GM13977 (cell line): ENCODE measurements around the gene GFRAL.

Source experiments
- DNase-seq: peaks from one replicate; pipeline ENCODE4 v3.0.0; 2012; ENCODE audit warnings: low spot score
- CTCF ChIP-seq: IDR thresholded peaks from 2 replicates; pipeline ENCODE4 v1.5.1; 2012; ENCODE audit warnings: mild to moderate bottlenecking, control low read depth; ENCODE audit not compliant: insufficient read depth; ENCODE audit errors: extremely low read depth, missing control alignments
- in situ Hi-C: fragments of 300-500 bp; cut with MboI; formaldehyde crosslinking; loops from one replicate; pipeline ENCODE4 v1.12.0; 2022; ENCODE audit warnings: low sequenced_read_pairs, low pct_unique_long_range_greater_than_20kb, mixed read lengths, inconsistent platforms; ENCODE audit not compliant: unreplicated experiment

The GFRAL gene

GRCh38 chr6:55379471-55379870 is 52.2 kb downstream of the GFRAL start:
- no peak for DNase-seq
- TF ChIP-seq CTCF, result no peak
- in situ Hi-C loops, result no loop called here

GRCh38 chr6:55379895-55380294 is 52.6 kb downstream of the GFRAL start:
- in situ Hi-C loops, result no loop called here

GRCh38 chr6:55388211-55388610 is 60.9 kb downstream of the GFRAL start:
- no peak for TF ChIP-seq CTCF
- no peak for DNase-seq
- in situ Hi-C loops, result no loop called here

More at GRCh38 chr6:55379895-55380294, 52.6 kb downstream of the GFRAL start:
- TF ChIP-seq CTCF, result no peak
- DNase-seq, result no peak

- no peak for TF ChIP-seq CTCF
- in situ Hi-C loops, result no loop called here
Observed at GRCh38 chr6:55395871-55396270, 68.6 kb downstream of the GFRAL start.

GRCh38 chr6:55397986-55398385 is 70.7 kb downstream of the GFRAL start:
- no peak for DNase-seq
- in situ Hi-C loops, result no loop called here
- no peak for TF ChIP-seq CTCF

More at GRCh38 chr6:55395871-55396270, 68.6 kb downstream of the GFRAL start:
- DNase-seq, result no peak

- in situ Hi-C loops, result no loop called here
- TF ChIP-seq CTCF, result no peak
- no peak for DNase-seq
Observed at GRCh38 chr6:55399351-55399750, 72.1 kb downstream of the GFRAL start.
